Measurements from ENCODE around the gene PSPH. TPM values are rescaled to one million over a fixed set of nuclear protein-coding genes. Genes with fewer than 3 reads are reported as not detected.
"Not testable (repeated sequence)": the region's sequence is repeated elsewhere in the genome, so short reads cannot be mapped to it uniquely, and the experiment has no call there.

The PSPH gene
- total RNA-seq, 2 donors from 2014 or later: 8.0 to 11.6 TPM

DNA sequence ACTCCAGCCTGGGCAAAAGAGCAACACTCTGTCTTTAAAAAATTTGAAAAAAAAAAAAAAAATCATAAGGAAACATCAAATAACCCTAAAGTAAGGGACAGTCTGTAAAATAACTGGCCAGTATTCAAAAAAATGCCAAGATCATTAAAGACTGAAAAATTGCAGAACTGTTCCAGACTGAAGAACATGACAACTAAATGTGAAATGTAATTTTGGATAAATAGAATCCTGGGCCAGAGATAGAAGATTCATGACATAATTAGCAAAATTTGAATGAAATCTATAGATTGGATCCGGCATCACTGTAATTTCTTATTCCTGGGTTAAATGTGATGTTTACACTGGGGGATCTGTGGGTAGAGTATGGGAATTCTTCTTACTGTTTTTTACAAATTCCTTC, 3.0 kb downstream of the PSPH start:
- TF ChIP-seq, protein P1, sequence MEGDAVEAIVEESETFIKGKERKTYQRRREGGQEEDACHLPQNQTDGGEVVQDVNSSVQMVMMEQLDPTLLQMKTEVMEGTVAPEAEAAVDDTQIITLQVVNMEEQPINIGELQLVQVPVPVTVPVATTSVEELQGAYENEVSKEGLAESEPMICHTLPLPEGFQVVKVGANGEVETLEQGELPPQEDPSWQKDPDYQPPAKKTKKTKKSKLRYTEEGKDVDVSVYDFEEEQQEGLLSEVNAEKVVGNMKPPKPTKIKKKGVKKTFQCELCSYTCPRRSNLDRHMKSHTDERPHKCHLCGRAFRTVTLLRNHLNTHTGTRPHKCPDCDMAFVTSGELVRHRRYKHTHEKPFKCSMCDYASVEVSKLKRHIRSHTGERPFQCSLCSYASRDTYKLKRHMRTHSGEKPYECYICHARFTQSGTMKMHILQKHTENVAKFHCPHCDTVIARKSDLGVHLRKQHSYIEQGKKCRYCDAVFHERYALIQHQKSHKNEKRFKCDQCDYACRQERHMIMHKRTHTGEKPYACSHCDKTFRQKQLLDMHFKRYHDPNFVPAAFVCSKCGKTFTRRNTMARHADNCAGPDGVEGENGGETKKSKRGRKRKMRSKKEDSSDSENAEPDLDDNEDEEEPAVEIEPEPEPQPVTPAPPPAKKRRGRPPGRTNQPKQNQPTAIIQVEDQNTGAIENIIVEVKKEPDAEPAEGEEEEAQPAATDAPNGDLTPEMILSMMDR (IDR thresholded peaks at IDR 0.05): no peak
- peaks cover under 1% of the 10 kb centered on the region for H3K36me3 ChIP-seq
- H3K9me3 ChIP-seq: no peaks in the 10 kb centered on the region
- no peak for DNase-seq (ENCODE audit: low spot score)
- no peak overlapping the region for H3K4me3 ChIP-seq
- peaks cover 0 to 42% of the 10 kb centered on the region in 2 donors for H3K4me1 ChIP-seq
- H3K27me3 ChIP-seq: no peaks in the 10 kb centered on the region
- no peak overlapping the region for H3K27ac ChIP-seq

DNA sequence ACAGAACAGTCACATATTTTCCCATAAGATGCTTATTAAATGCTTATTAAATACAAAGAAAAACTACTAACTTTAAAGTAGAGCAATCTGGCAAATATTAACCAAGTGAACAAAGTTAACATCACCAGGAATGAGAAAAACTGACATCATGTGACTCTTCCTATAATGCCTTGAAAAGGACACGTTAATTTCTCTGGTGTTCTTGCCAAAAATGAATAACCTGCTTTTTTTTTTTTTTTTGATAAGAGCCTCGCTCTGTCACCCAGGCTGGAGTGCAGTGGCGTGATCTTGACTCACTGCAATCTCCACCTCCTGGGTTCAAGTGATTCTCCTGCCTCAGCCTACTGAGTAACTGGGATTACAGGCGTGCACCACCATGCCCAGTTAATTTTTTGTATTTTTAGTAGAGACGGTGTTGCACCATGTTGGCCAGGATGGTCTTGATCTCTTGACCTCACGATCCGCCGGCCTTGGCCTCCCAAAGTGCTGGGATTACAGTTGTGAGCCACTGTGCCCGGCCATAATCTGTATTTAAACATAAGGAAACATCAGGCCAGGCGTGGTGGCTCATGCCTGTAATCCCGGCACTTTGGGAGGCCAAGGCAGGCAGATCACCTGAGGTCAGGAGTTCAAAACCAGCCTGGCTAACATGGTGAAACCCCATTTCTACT, 3.7 kb downstream of the PSPH start:
- not testable (repeated sequence) for H3K27me3 ChIP-seq; H3K9me3 ChIP-seq; H3K27ac ChIP-seq; H3K36me3 ChIP-seq; H3K4me3 ChIP-seq; DNase-seq (ENCODE audit: low spot score)
- peaks cover 0 to 35% of the 10 kb centered on the region in 2 donors for H3K4me1 ChIP-seq

DNA sequence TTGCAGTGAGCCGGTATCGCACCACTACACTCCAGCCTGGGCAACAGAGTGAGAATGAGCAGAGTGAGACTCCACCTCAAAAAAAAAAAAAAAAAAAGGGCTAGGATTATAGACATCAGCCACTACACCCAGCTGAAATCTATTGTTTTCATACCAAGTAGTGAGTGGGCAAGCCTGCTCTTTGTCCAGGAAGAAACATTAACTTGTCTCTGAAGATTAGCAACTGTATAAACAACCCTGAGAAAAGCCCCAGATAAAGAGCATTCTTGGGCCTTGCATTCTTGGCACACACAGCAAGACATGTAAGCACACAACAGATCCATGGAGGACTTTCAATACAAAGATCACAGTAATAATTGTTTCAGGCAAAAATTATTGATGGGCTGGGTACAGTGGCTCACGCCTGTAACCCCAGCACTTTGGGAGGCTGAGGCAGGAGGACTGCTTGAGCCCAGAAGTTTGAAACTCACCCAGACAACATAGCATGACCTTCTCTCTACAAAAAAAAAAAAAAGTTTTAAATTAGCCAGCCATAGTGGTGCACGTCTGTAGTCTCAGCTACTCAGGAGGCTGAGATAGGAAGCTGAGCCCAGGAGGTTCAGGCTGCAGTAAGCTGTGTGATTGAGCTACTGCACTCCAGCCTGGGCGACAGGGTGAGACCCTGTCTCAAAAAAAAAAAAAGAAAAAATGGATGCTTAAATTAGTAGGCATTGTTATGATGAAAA, 4.4 kb downstream of the PSPH start:
- TF ChIP-seq, protein P1 (IDR thresholded peaks at IDR 0.05): no peak
- no peak for DNase-seq (ENCODE audit: low spot score)
- Histone ChIP-seq H3K9me3 (no peaks in the 10 kb centered on the region), H3K27ac (peak overlapping the region in 1 of 2 donors; percentile 16), H3K27me3 (no peaks in the 10 kb centered on the region), H3K4me1 (peaks cover 0 to 29% of the 10 kb centered on the region in 2 donors), H3K4me3 (no peak overlapping the region), H3K36me3 (no peaks in the 10 kb centered on the region)

DNA sequence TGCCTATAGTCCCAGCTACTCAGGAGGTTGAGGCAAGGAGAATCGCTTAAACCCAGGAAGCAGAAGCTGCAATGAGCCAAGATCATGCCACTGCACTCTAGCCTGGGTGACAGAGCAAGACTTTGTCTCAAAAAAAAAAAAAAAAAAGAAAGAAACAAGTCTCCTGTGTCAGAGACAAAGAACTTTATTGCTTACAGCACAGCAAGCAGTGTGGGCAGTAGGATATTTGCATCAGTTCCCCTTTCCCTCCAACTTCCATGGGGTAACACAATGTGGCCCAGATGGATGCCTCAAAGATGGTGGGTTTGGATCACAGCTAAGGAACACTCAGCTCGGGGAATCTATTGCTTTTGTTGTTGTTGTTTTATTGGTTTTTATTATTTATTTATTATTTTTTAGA, 5.5 kb downstream of the PSPH start:
- not testable (repeated sequence) for H3K27ac ChIP-seq; DNase-seq (ENCODE audit: low spot score); H3K9me3 ChIP-seq; H3K27me3 ChIP-seq; H3K4me3 ChIP-seq; H3K36me3 ChIP-seq
- H3K4me1 ChIP-seq: peaks cover 0 to 27% of the 10 kb centered on the region in 2 donors

DNA sequence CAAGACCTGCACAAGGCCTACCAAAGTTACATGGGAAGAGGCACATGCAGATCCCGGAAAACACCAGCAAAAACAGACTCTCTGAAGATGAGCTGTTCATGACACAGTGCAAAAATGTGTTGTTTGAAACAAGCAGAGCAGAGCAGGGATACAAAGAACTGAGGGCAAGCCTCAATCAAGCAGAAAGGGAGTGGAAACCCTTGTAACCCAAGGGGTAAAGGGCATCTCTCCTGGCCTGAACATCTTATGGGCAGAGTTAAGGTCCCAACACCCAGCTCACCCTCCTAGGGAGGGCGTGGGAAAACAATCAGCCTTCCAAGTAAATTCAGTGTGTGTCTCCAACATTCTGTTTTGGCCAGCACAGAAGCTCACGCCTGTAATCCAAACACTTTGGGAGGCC, 10.5 kb downstream of the PSPH start:
- Histone ChIP-seq H3K4me3 (no peak overlapping the region), H3K9me3 (no peaks in the 10 kb centered on the region), H3K27me3 (no peaks in the 10 kb centered on the region), H3K36me3 (no peaks in the 10 kb centered on the region), H3K27ac (no peak overlapping the region), H3K4me1 (no peaks in the 10 kb centered on the region)
- TF ChIP-seq, protein P1 (IDR thresholded peaks at IDR 0.05): no peak
- DNase-seq (ENCODE audit: low spot score): no peak

DNA sequence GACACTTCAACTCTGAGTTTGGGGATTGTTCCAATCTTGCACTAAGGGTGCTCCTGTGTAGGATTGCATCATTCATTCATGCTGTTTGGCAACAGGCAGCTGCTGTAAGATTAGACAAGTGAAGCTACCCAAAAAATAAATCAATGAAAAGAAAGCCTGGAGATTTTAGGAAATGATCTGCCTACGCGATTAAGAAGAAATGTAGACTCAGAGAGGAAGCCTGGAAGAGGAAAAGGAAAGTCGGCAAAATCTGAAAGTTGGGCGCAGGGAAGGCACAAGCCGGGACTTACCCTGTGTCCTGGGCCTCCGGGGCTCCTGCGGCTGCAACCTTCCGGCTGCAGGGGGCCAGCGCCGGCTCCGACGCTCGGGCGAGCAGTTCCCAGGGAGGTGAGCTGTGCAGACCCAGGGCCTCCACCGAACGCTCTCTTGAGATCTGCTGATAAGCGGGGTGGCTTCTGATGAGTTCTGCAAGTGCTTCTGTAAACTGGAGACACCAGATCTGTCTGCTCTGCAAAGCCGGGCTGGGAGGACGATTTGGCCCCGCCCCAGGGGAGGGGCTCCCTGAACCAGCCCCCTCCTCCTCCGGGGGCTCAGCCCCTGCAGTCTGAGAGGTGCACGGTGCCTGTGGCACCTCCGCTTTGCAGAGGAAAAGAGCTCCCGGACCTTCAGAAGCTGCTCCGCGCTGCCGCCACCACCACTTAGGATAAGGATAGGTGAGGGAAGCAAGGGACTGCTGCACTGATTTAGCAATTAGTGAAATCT, 17.4 kb downstream of the PSPH start:
- DNase-seq (ENCODE audit: low spot score): no peak
- peak overlapping the region; percentile 45 to 62 for H3K4me3 ChIP-seq
- H3K27me3 ChIP-seq: no peaks in the 10 kb centered on the region
- H3K9me3 ChIP-seq: no peaks in the 10 kb centered on the region
- TF ChIP-seq, protein P1 (IDR thresholded peaks at IDR 0.05): peak in 1 of 2 donors; percentile 43
- H3K36me3 ChIP-seq: no peaks in the 10 kb centered on the region
- H3K4me1 ChIP-seq: peaks cover 0 to 4% of the 10 kb centered on the region in 2 donors
- peak overlapping the region in 1 of 2 donors; percentile 28 for H3K27ac ChIP-seq

DNA sequence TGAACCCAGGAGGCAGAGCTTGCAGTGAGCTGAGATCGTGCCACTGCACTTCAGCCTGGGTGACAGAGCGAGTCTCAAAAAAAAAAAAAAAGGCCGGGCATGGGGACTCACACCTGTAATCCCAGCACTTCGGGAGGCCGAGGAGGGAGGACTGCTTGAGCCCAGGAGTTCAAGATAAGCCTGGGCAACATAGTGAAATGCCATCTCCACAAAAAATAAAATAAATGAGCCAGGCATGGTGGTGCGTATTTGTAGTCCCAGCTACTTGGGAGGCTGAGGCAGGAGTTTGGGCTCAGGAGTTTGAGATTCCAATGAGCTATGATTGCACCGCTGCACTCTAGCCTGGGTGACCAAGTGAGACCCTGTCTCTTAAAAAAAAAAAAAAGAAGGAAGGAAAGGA, 18.7 kb downstream of the PSPH start:
- H3K27ac ChIP-seq; H3K9me3 ChIP-seq; H3K4me3 ChIP-seq; H3K36me3 ChIP-seq; H3K4me1 ChIP-seq; DNase-seq (ENCODE audit: low spot score); H3K27me3 ChIP-seq: not testable (repeated sequence)

DNA sequence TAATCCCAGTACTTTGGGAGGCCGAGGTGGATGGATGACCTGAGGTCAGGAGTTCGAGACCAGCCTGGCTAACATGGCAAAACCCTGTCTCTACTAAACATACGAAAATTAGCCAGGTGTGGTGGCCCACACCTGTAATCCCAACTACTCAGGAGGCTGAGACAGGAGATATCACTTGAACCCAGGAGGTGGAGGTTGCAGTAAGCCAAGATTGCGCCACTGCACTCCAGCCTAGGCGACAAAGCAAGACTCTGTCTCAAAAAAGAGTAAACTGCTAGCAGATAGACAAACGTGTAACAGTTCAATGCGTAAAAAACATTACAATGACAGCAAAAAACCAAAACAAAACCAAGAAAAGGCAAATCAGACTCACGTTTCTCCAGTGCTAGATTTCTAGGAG, 19.7 kb downstream of the PSPH start:
- H3K9me3 ChIP-seq: not testable (repeated sequence)

More for the DNA sequence above, 19.7 kb downstream of the PSPH start:
- not testable (repeated sequence) for H3K36me3 ChIP-seq; H3K27ac ChIP-seq; DNase-seq (ENCODE audit: low spot score); H3K27me3 ChIP-seq; H3K4me3 ChIP-seq; H3K4me1 ChIP-seq

Data from right atrium auricular region (tissue), 2 donors.